Raji (cell line): ENCODE measurements around the gene PSORS1C1.

Source experiments
- POLR2A ChIP-seq: IDR thresholded peaks from 2 replicates; pipeline ENCODE4 v1.6.1; 2011; ENCODE audit warnings: low read depth, low read length, control low read depth; ENCODE audit not compliant: insufficient read depth

PSORS1C1 gene

GRCh38 chr6:31114541-31114878 is at the start of gene PSORS1C1:
PSORS1C1 (plus strand) TSS chr6:31114800; CDS start chr6:31129633, 14,833 bp downstream.
- TF ChIP-seq POLR2A = no peak

GRCh38 chr6:31065556-31065955 is 49.0 kb upstream of the PSORS1C1 start:
- no peak for TF ChIP-seq POLR2A

GRCh38 chr6:31068669-31069340 is 45.8 kb upstream of the PSORS1C1 start:
- TF ChIP-seq POLR2A = no peak

GRCh38 chr6:31070711-31071197 is 43.8 kb upstream of the PSORS1C1 start:
- TF ChIP-seq POLR2A = no peak

GRCh38 chr6:31074401-31074800 is 40.2 kb upstream of the PSORS1C1 start:
- no peak for TF ChIP-seq POLR2A

GRCh38 chr6:31075528-31075927 is 39.1 kb upstream of the PSORS1C1 start:
- TF ChIP-seq POLR2A = no peak

GRCh38 chr6:31076611-31077010 is 38.0 kb upstream of the PSORS1C1 start:
- no peak for TF ChIP-seq POLR2A

GRCh38 chr6:31079656-31080261 is 34.8 kb upstream of the PSORS1C1 start:
- no peak for TF ChIP-seq POLR2A

GRCh38 chr6:31081872-31082271 is 32.7 kb upstream of the PSORS1C1 start:
- TF ChIP-seq POLR2A = no peak

- TF ChIP-seq POLR2A = no peak
Observed at GRCh38 chr6:31083742-31084354, 30.8 kb upstream of the PSORS1C1 start.

GRCh38 chr6:31086788-31087440 is 27.7 kb upstream of the PSORS1C1 start:
- no peak for TF ChIP-seq POLR2A

- no peak for TF ChIP-seq POLR2A
Observed at GRCh38 chr6:31087494-31088089, 27.0 kb upstream of the PSORS1C1 start.

- no peak for TF ChIP-seq POLR2A
Observed at GRCh38 chr6:31090275-31090972, 24.2 kb upstream of the PSORS1C1 start.

- no peak for TF ChIP-seq POLR2A
Observed at GRCh38 chr6:31090973-31091364, 23.6 kb upstream of the PSORS1C1 start.

- no peak for TF ChIP-seq POLR2A
Observed at GRCh38 chr6:31091680-31092079, 22.9 kb upstream of the PSORS1C1 start.
